Kidney (tissue), 14 donors: ENCODE measurements around the gene GLIS1. TPM values are rescaled to one million over a fixed set of nuclear protein-coding genes. Genes with fewer than 3 reads are reported as not detected.

Experiments
- DNase-seq, 5 donors: peaks; one replicate each; pipeline ENCODE4 v3.0.0-alpha.2; 2013 to 2020
- FAIRE-seq: peaks from 2 replicates; lab custom pipeline; 2012; peaks lifted over from hg19 to GRCh38; lab: Jason Lieb, UNC
- H3K27ac ChIP-seq, 2 donors: one replicate each; pipeline ENCODE4 v1.7.0; 2013; ENCODE audit warnings: low read depth in 2 of 2, low read length in 2 of 2, inconsistent platforms in 1 of 2
- H3K27me3 ChIP-seq: one replicate; pipeline ENCODE4 v1.7.1; 2013; ENCODE audit warnings: low read length, inconsistent platforms; ENCODE audit not compliant: control insufficient read depth, insufficient read depth
- H3K36me3 ChIP-seq, 3 donors: one replicate each; pipeline versions ENCODE4 v1.7.0 to v1.7.1; 2013; ENCODE audit warnings: low read length in 3 of 3, control low read depth in 1 of 3, inconsistent platforms in 1 of 3; ENCODE audit not compliant: insufficient read depth in 3 of 3, control insufficient read depth in 2 of 3
- H3K4me1 ChIP-seq, 3 donors: one replicate each; pipeline versions ENCODE4 v1.7.0 to v1.7.1; 2013; ENCODE audit warnings: low read length in 3 of 3, inconsistent platforms in 1 of 3, low read depth in 1 of 3; ENCODE audit not compliant: control insufficient read depth in 2 of 3, insufficient read depth in 2 of 3
- H3K4me3 ChIP-seq, 3 donors: one replicate each; pipeline versions ENCODE4 v1.7.0 to v1.8.1; 2013; ENCODE audit warnings: low read length in 3 of 3, control low read depth in 1 of 3, inconsistent platforms in 1 of 3
- H3K9ac ChIP-seq, 3 donors: one replicate each; pipeline versions ENCODE4 v1.7.0 to v1.7.1; 2013; ENCODE audit warnings: low read length in 3 of 3, control low read depth in 1 of 3, inconsistent platforms in 1 of 3
- H3K9me3 ChIP-seq, 3 donors: one replicate each; pipeline versions ENCODE4 v1.7.0 to v1.7.1; 2013; ENCODE audit warnings: low read length in 3 of 3, control low read depth in 1 of 3, inconsistent platforms in 1 of 3; ENCODE audit not compliant: control insufficient read depth in 2 of 3, insufficient read depth in 1 of 3
- intact Hi-C: fragments of 100-400 bp; cut with DNase I; formaldehyde crosslinking; loops from one replicate; pipeline ENCODE4 v1.11.1; 2022
- polyA plus RNA-seq: library from polyadenylated mRNA; stranded (reverse); fragments of 350-450 nt; fragmentation: Illumina TruSeq; extraction: RNeasy Lipid Tissue Mini Kit (QIAGEN cat#74804); gene quantifications from one replicate; pipeline ENCODE4 v1.2.3, GENCODE V29; 2014; ENCODE audit warnings: low read depth, low replicate concordance; ENCODE audit not compliant: insufficient read depth
- total RNA-seq: library from RNA; stranded (reverse); fragmentation: NEBNext Ultra II Directional; extraction: Animal tissue kit (Norgen Biotek cat#: 25700); gene quantifications from one replicate; pipeline ENCODE4 v1.2.1, GENCODE V29; 2021
- TF ChIP-seq, protein P1 (sequence below): IDR thresholded peaks from 3 replicates; pipeline ENCODE4 v1.5.1; 2012; ENCODE audit warnings: mild to moderate bottlenecking, moderate library complexity, borderline replicate concordance; ENCODE audit not compliant: insufficient read depth; ENCODE audit errors: extremely low read depth
- donor health status: control.
- donor health status: control.
- donor health status: control.
- donor health status: control.
- donor health status: control.
- donor health status: DM: yes; HTN: yes; CAD: no.
- donor health status: Normal renal cell carcinoma (clear cell type).

The GLIS1 gene
- total and polyA plus RNA-seq, 2 donors from 2014 or later = 3.3 to 3.7 TPM

DNA sequence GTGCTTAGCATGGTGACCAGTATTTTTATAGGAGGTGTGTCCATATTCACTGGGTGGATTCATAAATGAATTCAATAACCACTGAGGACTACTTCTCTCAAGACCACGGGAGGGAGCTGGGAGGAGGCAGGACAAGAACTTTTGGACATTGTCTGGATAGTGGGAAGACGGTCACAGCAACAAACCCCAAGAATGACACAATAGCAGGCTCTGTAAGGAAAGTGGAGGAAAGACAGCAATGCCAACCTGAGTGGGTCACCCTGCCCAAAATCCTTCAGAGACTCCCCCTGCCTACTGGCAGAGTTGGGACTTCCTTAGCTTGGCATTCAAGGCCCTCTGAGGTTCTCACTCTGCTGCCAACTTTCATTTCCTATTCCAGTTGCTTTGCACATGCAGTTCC lies 42.0 kb downstream of the GLIS1 start:
- Histone ChIP-seq H3K4me3 (no peak overlapping the region), H3K27me3 (no peaks in the 10 kb centered on the region), H3K4me1 (peaks cover 0 to 5% (median 3%) of the 10 kb centered on the region in 3 donors), H3K9me3 (no peaks in the 10 kb centered on the region), H3K9ac (no peak overlapping the region), H3K36me3 (no peaks in the 10 kb centered on the region), H3K27ac (no peak overlapping the region)
- intact Hi-C loops = no loop called here
- FAIRE-seq (no peak), DNase-seq (no peak)
- TF ChIP-seq, protein P1, sequence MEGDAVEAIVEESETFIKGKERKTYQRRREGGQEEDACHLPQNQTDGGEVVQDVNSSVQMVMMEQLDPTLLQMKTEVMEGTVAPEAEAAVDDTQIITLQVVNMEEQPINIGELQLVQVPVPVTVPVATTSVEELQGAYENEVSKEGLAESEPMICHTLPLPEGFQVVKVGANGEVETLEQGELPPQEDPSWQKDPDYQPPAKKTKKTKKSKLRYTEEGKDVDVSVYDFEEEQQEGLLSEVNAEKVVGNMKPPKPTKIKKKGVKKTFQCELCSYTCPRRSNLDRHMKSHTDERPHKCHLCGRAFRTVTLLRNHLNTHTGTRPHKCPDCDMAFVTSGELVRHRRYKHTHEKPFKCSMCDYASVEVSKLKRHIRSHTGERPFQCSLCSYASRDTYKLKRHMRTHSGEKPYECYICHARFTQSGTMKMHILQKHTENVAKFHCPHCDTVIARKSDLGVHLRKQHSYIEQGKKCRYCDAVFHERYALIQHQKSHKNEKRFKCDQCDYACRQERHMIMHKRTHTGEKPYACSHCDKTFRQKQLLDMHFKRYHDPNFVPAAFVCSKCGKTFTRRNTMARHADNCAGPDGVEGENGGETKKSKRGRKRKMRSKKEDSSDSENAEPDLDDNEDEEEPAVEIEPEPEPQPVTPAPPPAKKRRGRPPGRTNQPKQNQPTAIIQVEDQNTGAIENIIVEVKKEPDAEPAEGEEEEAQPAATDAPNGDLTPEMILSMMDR = no peak

DNA sequence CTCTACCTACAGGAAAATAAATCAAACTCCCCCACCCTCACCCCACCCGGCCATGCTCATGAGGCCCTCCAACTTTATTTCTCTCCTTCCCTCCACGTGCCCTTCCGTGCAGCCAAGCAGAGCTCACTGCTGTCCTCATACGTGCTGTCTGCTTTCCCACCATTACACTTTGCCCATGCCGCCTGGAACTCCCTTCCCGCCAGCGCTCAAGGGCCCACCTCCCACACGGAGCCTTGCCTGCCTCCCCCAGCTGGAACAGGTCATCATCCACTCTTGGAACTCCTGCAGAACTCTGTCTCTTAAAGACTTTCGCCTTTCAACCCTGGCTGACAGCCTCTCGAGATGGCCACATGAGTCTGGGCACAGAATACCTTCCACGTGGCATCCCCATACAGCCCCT lies 42.4 kb downstream of the GLIS1 start:
- H3K36me3 ChIP-seq = no peaks in the 10 kb centered on the region
- H3K9me3 ChIP-seq = no peaks in the 10 kb centered on the region
- peak in 4 of 5 donors; percentile 69 to 79 (median 78) for DNase-seq
- no peak for FAIRE-seq
- TF ChIP-seq, protein P1 = no peak
- H3K27me3 ChIP-seq = no peaks in the 10 kb centered on the region
- H3K4me1 ChIP-seq = peaks cover 0 to 5% (median 3%) of the 10 kb centered on the region in 3 donors
- no peak overlapping the region for H3K27ac ChIP-seq
- intact Hi-C loops = no loop called here
- H3K4me3 ChIP-seq = no peak overlapping the region
- H3K9ac ChIP-seq = no peak overlapping the region

GRCh38 chr1:53696051-53696450 lies 42.9 kb downstream of the GLIS1 start:
- intact Hi-C loops = no loop called here
- H3K27ac ChIP-seq = no peak overlapping the region
- TF ChIP-seq, protein P1 = no peak
- no peaks in the 10 kb centered on the region for H3K36me3 ChIP-seq
- no peak for DNase-seq
- H3K9me3 ChIP-seq = no peaks in the 10 kb centered on the region
- no peak overlapping the region for H3K4me3 ChIP-seq
- no peak overlapping the region for H3K9ac ChIP-seq
- no peaks in the 10 kb centered on the region for H3K27me3 ChIP-seq
- no peak for FAIRE-seq
- peaks cover 0 to 5% (median 3%) of the 10 kb centered on the region in 3 donors for H3K4me1 ChIP-seq

- Histone ChIP-seq H3K27ac (no peak overlapping the region), H3K9ac (no peak overlapping the region), H3K4me3 (no peak overlapping the region), H3K36me3 (no peaks in the 10 kb centered on the region), H3K27me3 (no peaks in the 10 kb centered on the region), H3K9me3 (no peaks in the 10 kb centered on the region), H3K4me1 (peaks cover 0 to 5% (median 3%) of the 10 kb centered on the region in 3 donors)
- TF ChIP-seq, protein P1 = no peak
- intact Hi-C loops = no loop called here
- peak in 3 of 5 donors; percentile 33 to 67 (median 58) for DNase-seq
- FAIRE-seq = no peak
These were observed 43.8 kb downstream of the GLIS1 start for GRCh38 chr1:53695116-53695515.
